ENCODE results near the gene ERICH3.

- TF ChIP-seq BACH2 (CRISPR knock-in tag; IDR thresholded peaks at IDR 0.05; ENCODE audit: borderline replicate concordance) (no peak), CSDC2 (CRISPR knock-in tag; IDR thresholded peaks at IDR 0.05) (no peak), TSHZ2 (CRISPR knock-in tag; IDR thresholded peaks at IDR 0.05) (no peak), CREB5 (CRISPR knock-in tag; IDR thresholded peaks at IDR 0.05; ENCODE audit: low read depth) (no peak), TCF4 (CRISPR knock-in tag; IDR thresholded peaks at IDR 0.05; ENCODE audit: borderline replicate concordance) (no peak), PPARA (CRISPR knock-in tag; IDR thresholded peaks at IDR 0.05; ENCODE audit: borderline replicate concordance) (no peak), PATZ1 (CRISPR knock-in tag; IDR thresholded peaks at IDR 0.05; ENCODE audit: borderline replicate concordance) (no peak), ZNF8 (CRISPR knock-in tag; IDR thresholded peaks at IDR 0.05) (no peak), ISL1 (CRISPR knock-in tag; IDR thresholded peaks at IDR 0.05) (no peak), ZNF565 (CRISPR knock-in tag; conservative IDR thresholded peaks at IDR 0.05; ENCODE audit: low read depth) (no peak)
Observed at GRCh38 chr1:74673351-74674111, at the start of gene ERICH3.
